ENCODE results near the gene SH3BP2.

DNA sequence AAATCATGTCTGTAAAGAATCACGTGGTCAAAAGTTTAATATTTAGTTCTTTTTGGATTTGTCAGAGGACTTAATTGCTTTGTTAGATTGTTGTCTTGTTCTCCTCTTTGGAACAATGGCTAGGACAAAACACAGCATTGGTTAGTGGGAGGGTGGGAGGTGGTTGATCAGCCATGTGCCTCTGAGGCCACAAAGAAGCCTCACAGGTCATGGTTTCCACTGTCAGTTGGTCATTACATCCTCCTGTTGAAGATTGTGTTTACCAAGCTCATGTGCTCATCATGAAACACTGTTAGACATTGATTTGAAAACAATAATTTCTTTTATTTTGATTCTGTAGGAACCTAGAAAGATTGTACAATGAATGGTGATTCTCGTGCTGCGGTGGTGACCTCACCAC is 82.7 kb downstream of the SH3BP2 start:
- TF ChIP-seq, protein P1, sequence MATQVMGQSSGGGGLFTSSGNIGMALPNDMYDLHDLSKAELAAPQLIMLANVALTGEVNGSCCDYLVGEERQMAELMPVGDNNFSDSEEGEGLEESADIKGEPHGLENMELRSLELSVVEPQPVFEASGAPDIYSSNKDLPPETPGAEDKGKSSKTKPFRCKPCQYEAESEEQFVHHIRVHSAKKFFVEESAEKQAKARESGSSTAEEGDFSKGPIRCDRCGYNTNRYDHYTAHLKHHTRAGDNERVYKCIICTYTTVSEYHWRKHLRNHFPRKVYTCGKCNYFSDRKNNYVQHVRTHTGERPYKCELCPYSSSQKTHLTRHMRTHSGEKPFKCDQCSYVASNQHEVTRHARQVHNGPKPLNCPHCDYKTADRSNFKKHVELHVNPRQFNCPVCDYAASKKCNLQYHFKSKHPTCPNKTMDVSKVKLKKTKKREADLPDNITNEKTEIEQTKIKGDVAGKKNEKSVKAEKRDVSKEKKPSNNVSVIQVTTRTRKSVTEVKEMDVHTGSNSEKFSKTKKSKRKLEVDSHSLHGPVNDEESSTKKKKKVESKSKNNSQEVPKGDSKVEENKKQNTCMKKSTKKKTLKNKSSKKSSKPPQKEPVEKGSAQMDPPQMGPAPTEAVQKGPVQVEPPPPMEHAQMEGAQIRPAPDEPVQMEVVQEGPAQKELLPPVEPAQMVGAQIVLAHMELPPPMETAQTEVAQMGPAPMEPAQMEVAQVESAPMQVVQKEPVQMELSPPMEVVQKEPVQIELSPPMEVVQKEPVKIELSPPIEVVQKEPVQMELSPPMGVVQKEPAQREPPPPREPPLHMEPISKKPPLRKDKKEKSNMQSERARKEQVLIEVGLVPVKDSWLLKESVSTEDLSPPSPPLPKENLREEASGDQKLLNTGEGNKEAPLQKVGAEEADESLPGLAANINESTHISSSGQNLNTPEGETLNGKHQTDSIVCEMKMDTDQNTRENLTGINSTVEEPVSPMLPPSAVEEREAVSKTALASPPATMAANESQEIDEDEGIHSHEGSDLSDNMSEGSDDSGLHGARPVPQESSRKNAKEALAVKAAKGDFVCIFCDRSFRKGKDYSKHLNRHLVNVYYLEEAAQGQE (IDR thresholded peaks at IDR 0.05; ENCODE audit: insufficient read depth in 1 of 2, low read depth in 2 of 2, low read length in 2 of 2) = no peak
- TF ChIP-seq POLR2AphosphoS5 (IDR thresholded peaks at IDR 0.05; ENCODE audit: low read depth, low read length) (no peak), TAF1 (IDR thresholded peaks at IDR 0.05; ENCODE audit: borderline replicate concordance, insufficient read depth, low read length) (no peak), SIN3A (IDR thresholded peaks at IDR 0.05; ENCODE audit: borderline replicate concordance, insufficient read depth, low read length) (no peak), FOXP2 (optimal IDR thresholded peaks at IDR 0.05; ENCODE audit: borderline replicate concordance, extremely low read depth, extremely low read length, insufficient read depth) (no peak)

Measured in PFSK-1 (cell line).